RWPE1 (cell line): ENCODE data around the gene ACSM5.

Experiments used
- CTCF ChIA-PET: fragments of 350-600 bp; sonication (Branson Sonifier 250); formaldehyde crosslinking; extraction: SDS; loops from one replicate; lab custom pipeline; 2021; lab: Yijun Ruan, JAX
- POLR2A ChIA-PET: fragments of 400-600 bp; formaldehyde crosslinking; extraction: SDS; loops from one replicate; lab custom pipeline; 2020; ENCODE audit warnings: antibody characterized with exemption; ENCODE audit not compliant: low non-redundant PET; lab: Yijun Ruan, JAX
- DNase-seq: peaks from one replicate; pipeline ENCODE4 v3.0.0; 2012; ENCODE audit warnings: low spot score
- H3K27ac ChIP-seq: fragments of 450-650 bp; 2 replicates; pipeline ENCODE4 v1.5.1; 2017
- TF ChIP-seq, protein P1 (sequence below): fragments of 450-650 bp; conservative IDR thresholded peaks from 2 replicates; pipeline ENCODE4 v1.5.1; 2017; ENCODE audit warnings: low read depth, mild to moderate bottlenecking

The ACSM5 gene

DNA sequence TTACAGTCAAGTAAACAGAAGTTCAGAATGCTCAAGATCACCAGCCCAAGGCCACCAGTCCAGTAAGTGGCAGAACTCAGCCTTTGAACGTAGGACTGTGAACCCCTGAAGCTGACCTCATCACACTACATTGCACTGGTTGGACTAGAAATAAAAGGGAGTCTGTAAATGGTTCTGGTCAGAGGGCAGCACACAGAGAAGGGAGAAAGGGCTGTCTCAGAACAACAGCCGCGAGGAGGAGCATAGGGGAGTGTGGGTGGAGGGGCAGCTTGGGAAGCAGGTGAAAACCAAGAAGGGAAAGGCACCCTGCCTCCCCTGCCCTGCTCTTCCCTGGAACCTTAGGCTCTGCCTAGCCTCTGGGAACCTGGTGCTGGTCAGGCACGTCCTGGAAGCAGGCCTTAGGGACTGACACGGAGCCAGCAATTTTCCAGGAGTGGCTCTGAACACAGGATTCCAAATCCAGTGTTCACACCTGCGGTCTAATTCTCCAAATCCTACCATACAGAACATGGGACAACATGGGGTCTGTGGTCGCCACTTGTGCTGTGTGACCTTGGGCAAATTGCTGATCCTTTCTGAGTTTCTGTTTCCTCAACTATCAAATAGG, 11.8 kb upstream of the ACSM5 start:
- no peak overlapping the region for H3K27ac ChIP-seq
- ChIA-PET CTCF (interaction anchor here (0.6 kb wide), 1 partner anchor 356 kb away, joined by 4 read pairs; no protein-coding TSS in a partner anchor), POLR2A (no interaction called here)
- no peak for DNase-seq
- TF ChIP-seq, protein P1, sequence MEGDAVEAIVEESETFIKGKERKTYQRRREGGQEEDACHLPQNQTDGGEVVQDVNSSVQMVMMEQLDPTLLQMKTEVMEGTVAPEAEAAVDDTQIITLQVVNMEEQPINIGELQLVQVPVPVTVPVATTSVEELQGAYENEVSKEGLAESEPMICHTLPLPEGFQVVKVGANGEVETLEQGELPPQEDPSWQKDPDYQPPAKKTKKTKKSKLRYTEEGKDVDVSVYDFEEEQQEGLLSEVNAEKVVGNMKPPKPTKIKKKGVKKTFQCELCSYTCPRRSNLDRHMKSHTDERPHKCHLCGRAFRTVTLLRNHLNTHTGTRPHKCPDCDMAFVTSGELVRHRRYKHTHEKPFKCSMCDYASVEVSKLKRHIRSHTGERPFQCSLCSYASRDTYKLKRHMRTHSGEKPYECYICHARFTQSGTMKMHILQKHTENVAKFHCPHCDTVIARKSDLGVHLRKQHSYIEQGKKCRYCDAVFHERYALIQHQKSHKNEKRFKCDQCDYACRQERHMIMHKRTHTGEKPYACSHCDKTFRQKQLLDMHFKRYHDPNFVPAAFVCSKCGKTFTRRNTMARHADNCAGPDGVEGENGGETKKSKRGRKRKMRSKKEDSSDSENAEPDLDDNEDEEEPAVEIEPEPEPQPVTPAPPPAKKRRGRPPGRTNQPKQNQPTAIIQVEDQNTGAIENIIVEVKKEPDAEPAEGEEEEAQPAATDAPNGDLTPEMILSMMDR, result no peak

DNA sequence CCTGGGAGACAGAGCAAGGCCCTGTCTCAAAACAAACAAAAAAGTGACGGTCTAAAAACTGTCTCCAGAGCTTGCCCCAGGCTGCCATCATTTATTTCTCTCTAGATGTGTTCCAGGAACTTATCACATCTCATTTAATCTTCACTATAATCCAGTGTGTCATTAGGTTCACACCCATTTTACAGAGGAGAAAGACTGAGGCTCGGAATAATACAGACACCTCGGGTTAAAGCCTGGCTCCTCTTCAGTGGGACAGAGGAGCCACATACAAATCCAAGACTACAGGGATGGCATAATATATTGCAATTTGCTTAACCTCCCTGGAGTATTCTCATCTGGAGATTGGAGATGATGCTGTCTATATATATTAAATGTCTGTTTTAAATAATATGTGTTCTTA, 10.7 kb upstream of the ACSM5 start:
- ChIA-PET POLR2A (no interaction called here), CTCF (no interaction called here)
- DNase-seq, result no peak
- TF ChIP-seq, protein P1, result no peak
- no peak overlapping the region for H3K27ac ChIP-seq

DNA sequence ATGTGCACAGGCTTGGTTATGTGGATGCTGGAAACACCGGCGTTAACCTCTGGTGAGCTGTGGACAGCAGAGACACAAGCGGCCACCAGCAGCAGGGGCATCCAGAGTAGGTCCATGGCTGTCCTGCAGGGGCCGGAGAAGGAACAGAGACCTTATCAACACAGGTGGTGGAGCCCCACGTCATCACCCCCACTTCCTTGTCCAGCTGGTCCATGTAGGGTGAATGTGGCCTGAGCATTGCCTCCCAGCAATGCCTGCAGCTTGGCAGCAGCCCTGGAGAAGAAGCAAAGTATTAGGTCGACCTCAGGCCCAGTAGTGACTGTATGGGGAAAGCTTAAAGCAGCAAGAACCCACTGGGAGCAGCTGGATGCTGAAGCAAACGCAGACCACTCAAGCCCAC, 10.1 kb upstream of the ACSM5 start:
- TF ChIP-seq, protein P1, result no peak
- CTCF ChIA-PET, result interaction anchor here (0.7 kb wide), 1 partner anchor 30 kb away, joined by 3 read pairs; no protein-coding TSS in a partner anchor
- POLR2A ChIA-PET, result no interaction called here
- no peak for DNase-seq
- H3K27ac ChIP-seq, result no peak overlapping the region

DNA sequence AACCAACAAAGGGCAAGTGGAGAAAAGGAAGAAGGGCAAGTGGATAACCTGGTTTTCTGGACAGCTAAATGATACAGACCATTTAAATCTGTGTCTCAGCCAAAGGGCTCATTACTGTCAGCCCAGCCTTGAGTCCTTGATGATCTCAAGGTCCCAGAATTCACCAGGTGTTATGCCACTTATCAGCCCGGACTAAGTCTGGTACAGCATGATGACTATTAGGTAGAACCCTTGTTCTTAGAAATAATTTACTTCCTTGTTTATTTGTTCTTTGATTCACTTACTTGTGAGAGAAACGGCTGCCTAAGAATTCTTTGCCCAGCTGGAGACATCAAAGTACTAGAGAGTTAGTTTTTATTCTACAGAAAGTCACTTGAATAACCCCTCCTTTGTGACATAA, 8.3 kb upstream of the ACSM5 start:
- TF ChIP-seq, protein P1, result no peak
- H3K27ac ChIP-seq, result no peak overlapping the region
- ChIA-PET CTCF (interaction anchor here (1.3 kb wide), 1 partner anchor 16 kb away, joined by 3 read pairs; no protein-coding TSS in a partner anchor), POLR2A (no interaction called here)
- DNase-seq, result no peak

DNA sequence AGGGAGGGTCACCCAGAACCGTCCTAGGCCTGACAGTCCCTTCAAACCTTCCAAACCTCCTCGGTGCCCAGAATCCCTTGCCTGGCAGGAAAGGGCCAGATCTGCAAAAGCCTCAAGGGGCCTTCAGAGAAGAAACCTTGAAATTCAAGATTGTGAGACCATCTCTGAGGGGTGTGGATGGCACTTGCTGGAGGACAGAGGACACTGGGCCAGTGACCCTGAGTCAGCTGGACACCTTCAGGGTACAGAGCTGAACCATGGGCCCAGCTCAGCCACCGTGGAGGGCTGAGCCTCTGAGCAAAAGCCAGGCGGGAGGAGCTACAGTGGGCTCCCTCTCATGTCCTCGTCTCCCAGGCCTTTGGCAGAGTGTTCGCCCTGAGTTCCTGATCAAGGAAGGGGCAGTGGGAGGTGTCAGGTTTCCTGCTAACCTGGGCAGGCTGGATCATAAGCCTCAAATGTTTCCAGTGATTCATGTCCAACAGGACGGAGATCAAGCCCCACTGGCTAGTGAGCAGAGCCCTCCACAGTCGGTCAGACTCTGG, 7.8 kb upstream of the ACSM5 start:
- no peak overlapping the region for H3K27ac ChIP-seq
- POLR2A ChIA-PET, result no interaction called here
- CTCF ChIA-PET, result interaction anchor here (1.3 kb wide), 1 partner anchor 16 kb away, joined by 3 read pairs; no protein-coding TSS in a partner anchor
- TF ChIP-seq, protein P1, result no peak
- no peak for DNase-seq

DNA sequence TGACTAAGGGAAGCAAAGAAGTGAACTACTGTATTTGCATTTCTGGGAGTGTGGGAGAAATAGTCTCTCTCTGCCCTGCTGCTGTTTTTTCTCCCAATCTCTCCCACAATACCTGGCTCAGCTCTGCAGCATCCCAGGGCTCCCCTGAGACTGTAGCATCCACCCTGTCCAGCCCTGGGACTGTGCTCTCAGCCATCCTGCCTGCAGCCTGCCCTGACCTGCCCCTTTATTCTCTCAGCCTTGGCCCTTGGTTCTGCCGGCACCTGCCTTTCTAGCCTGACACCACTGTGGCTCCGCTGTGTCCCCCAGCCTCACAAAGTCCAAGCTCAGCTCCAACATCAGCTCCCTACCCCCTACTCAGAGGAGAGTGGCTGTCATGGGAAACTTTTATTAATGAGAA, 6.7 kb upstream of the ACSM5 start:
- no peak overlapping the region for H3K27ac ChIP-seq
- ChIA-PET POLR2A (no interaction called here), CTCF (interaction anchor here (1.4 kb wide), 1 partner anchor 17 kb away, joined by 4 read pairs; no protein-coding TSS in a partner anchor)
- TF ChIP-seq, protein P1, result no peak
- DNase-seq, result no peak
